Measurements from ENCODE around the gene MRPS21.

MRPS21 gene

GRCh38 chr1:150293433-150294253 is at the start of gene MRPS21:
Gene MRPS21, plus strand, starts transcription at chr1:150293861. Its CDS starts 506 bp downstream, at chr1:150294367.
- DNase-seq (ENCODE audit: low read depth): peak; percentile 67

GRCh38 chr1:150249936-150250335 is 43.7 kb upstream of the MRPS21 start:
- DNase-seq (ENCODE audit: low read depth): no peak

- DNase-seq (ENCODE audit: low read depth): no peak
These were observed 37.5 kb upstream of the MRPS21 start for GRCh38 chr1:150256198-150256553.

- DNase-seq (ENCODE audit: low read depth): no peak
These were observed 36.9 kb upstream of the MRPS21 start for GRCh38 chr1:150256554-150257341.

- DNase-seq (ENCODE audit: low read depth): no peak
These were observed 35.8 kb upstream of the MRPS21 start, which contains the start of gene CA14 for GRCh38 chr1:150257624-150258585. Gene CA14, plus strand, starts transcription at chr1:150257774. Its CDS starts 355 bp downstream, at chr1:150258129.

GRCh38 chr1:150259217-150259616 is 34.4 kb upstream of the MRPS21 start:
- no peak for DNase-seq (ENCODE audit: low read depth)

- DNase-seq (ENCODE audit: low read depth): no peak
These were observed 33.6 kb upstream of the MRPS21 start for GRCh38 chr1:150259758-150260669.

- DNase-seq (ENCODE audit: low read depth): no peak
These were observed 32.3 kb upstream of the MRPS21 start for GRCh38 chr1:150261367-150261766.

GRCh38 chr1:150262388-150263320 is 31.0 kb upstream of the MRPS21 start:
- DNase-seq (ENCODE audit: low read depth): no peak

- DNase-seq (ENCODE audit: low read depth): no peak
These were observed 30.1 kb upstream of the MRPS21 start for GRCh38 chr1:150263549-150263948.

GRCh38 chr1:150267896-150268295 is 25.8 kb upstream of the MRPS21 start:
- DNase-seq (ENCODE audit: low read depth): no peak

- no peak for DNase-seq (ENCODE audit: low read depth)
These were observed 25.3 kb upstream of the MRPS21 start for GRCh38 chr1:150268340-150268704.

GRCh38 chr1:150268705-150269403 is 24.8 kb upstream of the MRPS21 start, which contains the start of gene APH1A:
Gene APH1A, minus strand, starts transcription at chr1:150269016. Its CDS starts 206 bp downstream, at chr1:150268810.
- DNase-seq (ENCODE audit: low read depth): peak; percentile 87

- DNase-seq (ENCODE audit: low read depth): no peak
These were observed 24.2 kb upstream of the MRPS21 start for GRCh38 chr1:150269451-150269850.

GRCh38 chr1:150271291-150271959 is 22.2 kb upstream of the MRPS21 start:
- no peak for DNase-seq (ENCODE audit: low read depth)

- DNase-seq (ENCODE audit: low read depth): no peak
These were observed 20.4 kb upstream of the MRPS21 start for GRCh38 chr1:150273311-150273710.

- no peak for DNase-seq (ENCODE audit: low read depth)
These were observed 13.4 kb upstream of the MRPS21 start for GRCh38 chr1:150280138-150280707.

- peak; percentile 37 for DNase-seq (ENCODE audit: low read depth)
These were observed 12.4 kb upstream of the MRPS21 start for GRCh38 chr1:150281221-150281757.

All from stimulated activated CD8-positive, alpha-beta memory T cell treated with anti-CD3 and anti-CD28 coated beads, Interleukin-12 subunit alpha, Interleukin-12 subunit beta, amount 100 ng/mL, for 1 hour (primary cell).